Activated T-helper 2 cell treated with anti-CD3 and anti-CD28 coated beads, Interferon-gamma antibody, Interleukin-2, Interleukin-4, amounts not matched to agents 10 μg/mL and 5 μg/mL and 100 μg/mL, durations not matched to agents 14 hours and 24 hours and 36 hours (primary cell): ENCODE results near the gene FMN2. TPM values are rescaled to one million over a fixed set of nuclear protein-coding genes. Genes with fewer than 3 reads are reported as not detected.

Source experiments
- DNase-seq: peaks from one replicate; pipeline ENCODE4 v3.0.0; 2021; ENCODE audit warnings: low spot score
- H3K27ac Mint-ChIP-seq: one replicate; pipeline ENCODE4 v1.8.0; 2021; ENCODE audit warnings: mixed read lengths
- H3K27me3 Mint-ChIP-seq: one replicate; pipeline ENCODE4 v1.8.0; 2021; ENCODE audit warnings: low read depth, mixed read lengths
- H3K36me3 Mint-ChIP-seq: one replicate; pipeline ENCODE4 v1.8.0; 2021; ENCODE audit warnings: low read depth, mixed read lengths
- H3K4me1 Mint-ChIP-seq: one replicate; pipeline ENCODE4 v1.8.0; 2021; ENCODE audit warnings: low read depth, mixed read lengths
- H3K4me3 Mint-ChIP-seq: one replicate; pipeline ENCODE4 v1.8.0; 2021; ENCODE audit warnings: low read depth, mild to moderate bottlenecking, moderate library complexity, mixed read lengths
- H3K9me3 Mint-ChIP-seq: one replicate; pipeline ENCODE4 v1.8.0; 2021; ENCODE audit warnings: mixed read lengths
- intact Hi-C: fragments of 100-400 bp; cut with micrococcal nuclease; formaldehyde crosslinking; loops from one replicate; pipeline ENCODE4 v1.15.1; 2023
- total RNA-seq: library from RNA; stranded (reverse); gene quantifications from 2 replicates; pipeline ENCODE4 v1.2.3, GENCODE V29; 2022

FMN2 gene
- total RNA-seq, 1 donor from 2014 or later, result not detected

DNA sequence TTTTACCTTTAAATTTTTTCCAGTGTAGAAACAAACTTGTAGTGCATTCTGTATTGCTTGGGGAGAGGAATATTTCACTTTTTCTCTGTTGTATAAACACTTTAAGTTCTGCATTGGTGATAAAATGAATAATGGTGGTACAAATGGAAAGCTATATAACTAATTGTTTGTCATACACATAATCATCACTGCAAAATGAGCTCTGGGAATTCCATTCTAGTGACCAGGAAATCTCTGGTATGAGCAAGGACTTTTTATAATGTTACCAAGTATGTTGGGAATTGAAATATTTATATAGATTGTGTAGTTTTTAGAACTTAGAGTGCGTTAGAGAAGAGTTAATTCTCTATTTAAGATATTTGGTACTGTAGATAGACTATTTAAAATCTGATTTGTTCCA lies 5.0 kb upstream of the FMN2 start:
- no peak for DNase-seq
- intact Hi-C loops, result no loop called here
- Mint-ChIP-seq H3K4me1 (peaks cover 5% of the 10 kb centered on the region), H3K4me3 (no peak overlapping the region), H3K27ac (no peak overlapping the region), H3K36me3 (no peaks in the 10 kb centered on the region), H3K9me3 (no peaks in the 10 kb centered on the region), H3K27me3 (peaks cover 18% of the 10 kb centered on the region)

DNA sequence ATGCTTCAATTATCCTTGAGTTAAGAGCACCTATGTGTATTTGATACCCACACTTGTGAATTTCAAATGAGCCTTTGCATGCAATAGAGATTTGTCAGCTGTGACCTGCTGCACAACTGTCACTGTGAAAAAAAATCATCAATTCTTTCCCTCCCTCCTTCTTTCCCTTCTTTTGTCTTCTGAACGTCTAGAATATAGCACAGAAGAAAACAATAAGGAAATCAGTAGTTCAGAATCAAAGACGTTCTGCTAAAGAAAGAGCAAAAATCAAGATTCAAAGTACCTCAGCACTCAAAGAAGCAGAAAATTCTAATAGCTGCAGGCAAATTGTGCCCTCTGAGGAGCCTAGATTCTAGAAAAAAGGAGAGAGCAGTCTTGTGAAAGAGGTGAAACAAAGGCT lies 1.7 kb upstream of the FMN2 start:
- no peak overlapping the region for H3K27ac Mint-ChIP-seq
- intact Hi-C loops, result no loop called here
- peaks cover 5% of the 10 kb centered on the region for H3K4me1 Mint-ChIP-seq
- no peak overlapping the region for H3K4me3 Mint-ChIP-seq
- H3K27me3 Mint-ChIP-seq, result peaks cover 27% of the 10 kb centered on the region
- no peaks in the 10 kb centered on the region for H3K36me3 Mint-ChIP-seq
- no peak for DNase-seq
- no peaks in the 10 kb centered on the region for H3K9me3 Mint-ChIP-seq

DNA sequence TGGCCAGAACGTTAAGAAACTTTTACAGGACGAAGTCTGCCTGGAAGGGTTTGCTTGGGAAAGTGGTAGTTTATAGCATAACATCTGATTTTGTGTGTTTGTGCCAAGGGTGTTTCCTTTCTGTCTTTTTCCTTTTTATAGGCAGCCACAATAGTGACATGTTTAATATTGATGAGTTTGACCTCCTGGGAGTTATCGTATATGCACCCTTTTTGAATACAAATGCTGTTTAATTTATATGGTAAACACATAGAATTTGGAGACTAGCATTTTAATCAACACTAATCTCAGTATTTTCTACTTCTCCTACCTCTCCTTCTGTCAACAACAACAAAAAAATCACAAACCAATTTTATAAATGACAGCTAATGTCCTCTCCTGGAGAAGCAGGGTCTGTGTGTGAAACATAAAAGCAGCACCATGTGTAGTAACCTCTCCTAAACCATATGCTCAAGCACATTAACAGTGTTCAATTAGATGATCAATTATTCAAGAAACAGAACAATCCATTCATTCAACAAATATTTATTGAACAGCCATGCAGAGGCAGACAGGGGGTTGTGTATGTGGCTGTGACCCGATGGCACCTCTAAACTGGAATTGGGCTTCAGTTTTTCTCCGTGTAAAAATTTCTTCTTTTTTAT lies 604 bp upstream of the FMN2 start:
- intact Hi-C loops, result no loop called here
- Mint-ChIP-seq H3K9me3 (no peaks in the 10 kb centered on the region), H3K27ac (no peak overlapping the region), H3K27me3 (peaks cover 29% of the 10 kb centered on the region), H3K4me3 (no peak overlapping the region), H3K36me3 (no peaks in the 10 kb centered on the region), H3K4me1 (peaks cover 5% of the 10 kb centered on the region)
- no peak for DNase-seq

DNA sequence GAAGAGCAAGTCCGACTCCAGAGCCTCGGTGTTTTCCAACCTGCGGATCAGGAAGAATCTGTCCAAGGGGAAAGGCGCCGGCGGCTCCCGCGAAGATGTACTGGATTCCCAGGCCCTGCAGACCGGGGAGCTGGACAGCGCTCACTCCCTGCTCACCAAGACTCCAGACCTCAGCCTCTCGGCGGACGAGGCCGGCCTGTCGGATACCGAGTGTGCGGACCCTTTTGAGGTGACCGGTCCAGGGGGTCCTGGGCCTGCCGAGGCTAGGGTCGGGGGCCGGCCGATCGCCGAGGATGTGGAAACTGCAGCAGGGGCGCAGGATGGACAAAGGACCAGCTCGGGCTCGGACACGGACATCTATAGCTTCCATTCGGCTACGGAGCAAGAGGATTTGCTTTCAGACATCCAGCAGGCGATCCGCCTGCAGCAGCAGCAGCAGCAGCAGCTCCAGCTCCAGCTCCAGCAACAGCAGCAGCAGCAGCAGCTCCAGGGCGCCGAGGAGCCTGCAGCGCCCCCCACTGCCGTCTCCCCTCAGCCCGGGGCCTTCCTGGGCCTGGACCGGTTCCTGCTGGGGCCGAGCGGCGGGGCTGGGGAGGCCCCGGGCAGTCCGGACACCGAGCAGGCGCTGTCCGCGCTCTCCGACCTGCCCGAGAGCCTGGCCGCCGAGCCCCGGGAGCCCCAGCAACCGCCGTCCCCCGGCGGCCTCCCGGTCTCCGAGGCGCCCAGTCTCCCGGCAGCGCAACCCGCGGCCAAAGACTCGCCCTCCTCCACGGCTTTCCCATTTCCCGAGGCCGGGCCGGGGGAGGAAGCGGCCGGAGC lies 827 bp downstream of the FMN2 start:
- no peak overlapping the region for H3K4me3 Mint-ChIP-seq
- peaks cover 31% of the 10 kb centered on the region for H3K27me3 Mint-ChIP-seq
- intact Hi-C loops, result no loop called here
- peaks cover 5% of the 10 kb centered on the region for H3K4me1 Mint-ChIP-seq
- no peaks in the 10 kb centered on the region for H3K36me3 Mint-ChIP-seq
- DNase-seq, result no peak
- no peak overlapping the region for H3K27ac Mint-ChIP-seq
- no peaks in the 10 kb centered on the region for H3K9me3 Mint-ChIP-seq

DNA sequence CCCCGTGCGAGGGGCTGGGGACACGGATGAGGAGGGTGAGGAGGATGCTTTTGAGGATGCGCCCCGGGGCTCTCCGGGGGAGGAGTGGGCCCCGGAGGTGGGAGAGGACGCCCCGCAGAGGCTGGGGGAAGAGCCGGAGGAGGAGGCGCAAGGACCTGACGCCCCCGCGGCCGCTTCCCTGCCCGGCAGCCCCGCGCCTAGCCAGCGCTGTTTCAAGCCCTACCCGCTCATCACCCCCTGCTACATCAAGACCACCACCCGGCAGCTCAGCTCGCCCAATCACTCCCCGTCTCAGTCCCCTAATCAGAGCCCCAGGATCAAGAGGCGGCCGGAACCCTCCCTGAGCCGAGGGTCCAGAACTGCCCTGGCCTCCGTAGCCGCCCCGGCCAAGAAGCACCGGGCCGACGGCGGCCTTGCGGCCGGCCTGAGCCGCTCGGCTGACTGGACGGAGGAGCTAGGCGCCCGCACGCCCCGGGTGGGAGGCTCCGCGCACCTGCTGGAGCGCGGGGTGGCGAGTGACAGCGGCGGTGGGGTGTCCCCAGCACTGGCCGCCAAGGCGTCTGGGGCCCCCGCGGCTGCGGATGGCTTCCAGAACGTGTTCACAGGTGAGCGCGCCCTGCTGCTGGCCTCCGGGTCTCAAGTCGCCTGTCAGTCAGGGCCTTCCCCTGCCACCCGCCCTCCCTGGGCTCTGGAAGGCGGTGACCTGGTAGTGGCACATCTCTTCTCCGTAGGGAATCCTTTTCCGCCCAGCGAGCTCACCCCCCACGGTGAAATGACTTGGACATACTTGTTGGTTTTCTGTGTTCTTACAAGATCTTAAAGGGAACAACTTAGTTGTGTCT lies 1.7 kb downstream of the FMN2 start:
- Mint-ChIP-seq H3K4me3 (no peak overlapping the region), H3K9me3 (no peaks in the 10 kb centered on the region), H3K27me3 (peaks cover 29% of the 10 kb centered on the region), H3K36me3 (no peaks in the 10 kb centered on the region), H3K4me1 (peaks cover 5% of the 10 kb centered on the region), H3K27ac (no peak overlapping the region)
- no peak for DNase-seq
- intact Hi-C loops, result no loop called here

DNA sequence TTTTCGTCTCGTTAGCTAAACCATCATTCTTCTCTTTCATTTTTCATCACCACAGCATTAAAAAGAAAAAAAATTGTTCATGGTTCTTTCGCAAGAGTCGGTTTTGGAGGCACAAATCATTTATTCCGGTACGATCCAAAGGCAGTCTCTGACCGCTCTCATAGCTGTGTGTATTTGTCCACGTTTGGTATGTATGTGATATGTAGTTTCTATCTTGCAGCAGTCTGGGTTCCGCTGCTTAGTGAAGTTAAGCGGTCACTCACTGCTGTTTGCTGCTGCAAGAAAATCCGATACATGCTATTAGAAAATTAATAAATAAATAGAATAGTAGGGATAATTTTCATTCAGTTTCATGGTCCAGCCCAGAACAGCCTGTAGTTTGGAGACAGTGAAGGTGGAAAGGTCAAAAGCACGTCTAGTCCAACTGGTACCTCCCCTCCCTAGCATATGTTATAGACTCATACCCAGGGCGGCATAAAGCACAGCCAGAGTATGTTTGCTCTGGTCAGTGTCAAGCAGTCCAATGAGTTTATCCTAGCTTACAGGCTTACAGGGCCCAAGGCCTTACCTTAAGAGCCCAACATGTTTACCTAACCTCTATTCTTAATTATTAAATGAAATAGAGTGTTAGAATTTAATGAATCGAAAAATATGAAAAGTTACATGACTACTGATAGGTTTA lies 2.5 kb downstream of the FMN2 start:
- intact Hi-C loops, result no loop called here
- Mint-ChIP-seq H3K4me3 (no peak overlapping the region), H3K9me3 (no peaks in the 10 kb centered on the region), H3K27me3 (peaks cover 29% of the 10 kb centered on the region), H3K36me3 (no peaks in the 10 kb centered on the region), H3K27ac (no peak overlapping the region), H3K4me1 (peaks cover 5% of the 10 kb centered on the region)
- no peak for DNase-seq

DNA sequence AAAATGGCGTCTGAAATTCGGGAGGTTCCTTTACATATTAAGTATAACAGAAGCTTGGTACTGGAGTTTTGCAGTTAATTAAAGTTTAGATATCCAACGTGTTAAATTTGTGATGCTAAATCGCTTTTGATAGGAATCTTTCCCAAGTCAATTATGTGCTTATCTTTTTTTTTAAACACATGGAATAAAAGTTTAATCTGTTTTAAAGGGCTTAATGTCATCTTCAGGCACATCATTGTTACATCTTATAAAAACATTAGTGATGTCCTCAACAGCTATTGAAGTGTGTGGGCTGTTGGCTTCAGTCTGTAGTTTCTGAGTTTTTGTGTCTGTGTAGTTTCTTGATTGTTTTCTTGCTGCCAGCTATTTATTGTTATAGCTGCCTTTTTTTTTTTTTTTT lies 5.3 kb downstream of the FMN2 start:
- Mint-ChIP-seq H3K4me3 (no peak overlapping the region), H3K4me1 (no peaks in the 10 kb centered on the region), H3K36me3 (no peaks in the 10 kb centered on the region), H3K27me3 (peaks cover 12% of the 10 kb centered on the region), H3K9me3 (no peaks in the 10 kb centered on the region), H3K27ac (no peak overlapping the region)
- intact Hi-C loops, result no loop called here
- no peak for DNase-seq

DNA sequence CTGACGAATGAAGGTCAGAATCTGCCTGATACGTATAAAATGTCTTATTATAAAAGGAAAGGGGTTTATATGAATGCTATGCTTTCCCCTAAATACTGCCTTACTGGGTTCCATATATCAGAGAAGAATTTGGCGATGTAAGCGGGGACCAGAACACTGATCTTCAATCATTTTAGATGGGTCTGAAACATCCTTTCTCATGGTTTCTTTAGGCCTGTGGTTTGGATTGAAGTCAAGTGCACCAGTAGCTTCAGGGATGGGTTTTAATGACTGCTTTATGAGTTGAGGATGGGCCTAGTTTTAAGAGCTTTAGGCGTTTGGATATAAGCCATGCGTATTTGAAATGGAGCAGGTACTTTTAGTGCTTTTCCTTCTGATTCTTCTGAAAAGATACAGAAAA lies 6.9 kb downstream of the FMN2 start:
- no peak overlapping the region for H3K4me3 Mint-ChIP-seq
- H3K9me3 Mint-ChIP-seq, result no peaks in the 10 kb centered on the region
- no peaks in the 10 kb centered on the region for H3K4me1 Mint-ChIP-seq
- no peak overlapping the region for H3K27ac Mint-ChIP-seq
- no peak for DNase-seq
- H3K27me3 Mint-ChIP-seq, result peaks cover 9% of the 10 kb centered on the region
- H3K36me3 Mint-ChIP-seq, result no peaks in the 10 kb centered on the region
- intact Hi-C loops, result no loop called here

DNA sequence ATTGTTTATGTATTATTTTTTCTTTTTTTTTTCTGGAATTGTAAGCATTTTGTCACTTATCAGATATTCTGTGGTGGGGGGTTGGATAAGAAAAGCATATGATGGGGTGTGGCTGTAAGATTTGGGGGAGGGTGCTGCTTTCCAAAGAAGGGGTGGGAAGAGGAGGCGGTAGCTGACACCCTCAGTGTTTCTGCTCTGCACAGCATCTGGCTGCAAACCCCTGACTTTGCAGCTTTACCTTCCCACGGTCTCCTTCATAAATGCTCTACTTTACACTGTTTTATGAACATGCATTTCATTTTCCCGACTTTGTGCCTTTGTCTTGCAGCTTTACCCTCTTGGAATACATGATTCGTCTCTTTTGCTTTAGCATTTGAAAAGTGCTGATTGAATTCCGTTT lies 7.6 kb downstream of the FMN2 start:
- Mint-ChIP-seq H3K27me3 (peaks cover 5% of the 10 kb centered on the region), H3K4me3 (no peak overlapping the region), H3K36me3 (no peaks in the 10 kb centered on the region), H3K4me1 (no peaks in the 10 kb centered on the region), H3K27ac (no peak overlapping the region), H3K9me3 (no peaks in the 10 kb centered on the region)
- intact Hi-C loops, result no loop called here
- no peak for DNase-seq

DNA sequence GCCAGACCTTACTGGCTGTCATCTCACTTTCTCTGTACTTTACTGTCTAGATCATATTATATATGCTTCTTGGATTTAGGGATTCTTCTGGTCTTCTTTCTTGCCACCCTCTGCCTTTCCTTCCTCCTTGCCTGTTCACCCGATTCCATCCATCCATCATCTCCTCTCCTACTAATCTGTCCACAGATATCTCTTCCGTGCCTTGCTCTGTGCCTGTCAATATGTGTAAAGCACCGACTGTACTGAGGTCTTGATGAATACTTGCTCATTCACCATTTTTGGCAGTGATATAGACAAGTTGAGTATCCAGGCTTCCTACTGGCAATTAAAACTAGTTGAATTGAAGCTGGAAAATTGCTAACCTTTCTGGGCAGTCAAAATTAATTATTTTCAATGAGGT lies 8.1 kb downstream of the FMN2 start:
- Mint-ChIP-seq H3K9me3 (no peaks in the 10 kb centered on the region), H3K27me3 (peaks cover 5% of the 10 kb centered on the region), H3K4me3 (no peak overlapping the region), H3K4me1 (no peaks in the 10 kb centered on the region), H3K36me3 (no peaks in the 10 kb centered on the region), H3K27ac (no peak overlapping the region)
- intact Hi-C loops, result no loop called here
- no peak for DNase-seq

DNA sequence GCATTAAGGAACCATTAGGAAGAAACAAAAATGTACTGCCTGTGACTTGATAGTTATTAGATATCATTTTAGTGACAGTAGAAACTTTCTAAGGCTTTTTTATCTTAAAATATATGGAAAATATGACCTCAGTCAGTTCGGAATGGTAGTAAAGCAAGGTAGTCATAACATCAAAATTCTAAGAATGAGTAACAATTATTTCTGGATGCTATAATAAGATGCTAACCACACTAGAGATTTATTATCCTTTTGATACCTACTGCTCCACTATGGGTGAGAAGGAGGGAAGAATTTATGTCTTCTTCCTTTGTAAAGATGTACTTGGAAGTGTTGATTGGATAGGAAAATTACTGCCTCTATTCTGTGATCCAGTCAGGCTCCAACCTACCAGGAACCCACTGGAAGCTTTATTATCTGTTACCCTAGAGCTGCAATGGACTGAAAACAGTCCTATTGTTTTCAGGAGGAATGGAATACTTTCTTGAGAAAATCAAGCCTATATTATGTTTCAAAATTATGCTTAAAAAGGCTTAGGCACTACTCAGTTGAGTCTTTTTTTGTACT lies 8.8 kb downstream of the FMN2 start:
- Mint-ChIP-seq H3K9me3 (no peaks in the 10 kb centered on the region), H3K36me3 (no peaks in the 10 kb centered on the region), H3K4me1 (no peaks in the 10 kb centered on the region), H3K4me3 (no peak overlapping the region), H3K27me3 (peaks cover 1% of the 10 kb centered on the region), H3K27ac (no peak overlapping the region)
- no peak for DNase-seq
- intact Hi-C loops, result no loop called here

DNA sequence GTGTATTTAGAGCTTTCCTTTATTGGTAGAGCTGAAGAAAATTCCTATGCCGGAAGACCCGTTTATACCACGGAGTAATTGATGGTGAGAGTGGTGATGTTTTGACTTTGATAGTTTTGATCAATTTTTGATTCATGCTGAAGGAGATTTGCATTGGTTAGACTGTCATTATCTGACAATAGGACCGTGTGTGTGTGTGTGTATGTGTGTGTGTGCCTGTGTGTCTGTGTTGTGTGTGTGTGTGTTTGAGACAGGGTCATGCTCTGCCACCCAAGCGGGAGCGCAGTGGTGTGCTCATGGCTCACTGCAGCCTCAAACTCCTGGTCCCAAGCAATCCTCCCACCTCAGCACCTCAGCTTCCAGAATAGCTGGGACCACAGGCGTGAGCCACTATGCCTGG lies 9.6 kb downstream of the FMN2 start:
- Mint-ChIP-seq H3K4me1 (no peaks in the 10 kb centered on the region), H3K36me3 (no peaks in the 10 kb centered on the region), H3K4me3 (no peak overlapping the region), H3K9me3 (no peaks in the 10 kb centered on the region), H3K27ac (no peak overlapping the region), H3K27me3 (peaks cover 1% of the 10 kb centered on the region)
- intact Hi-C loops, result no loop called here
- DNase-seq, result no peak
